NCI-H345 treated with DMSO at 0.1 percent for 48 hours (cell line): ENCODE measurements around the gene DMWD.

Experiments
- DNase-seq: peaks from one replicate; lab custom pipeline; 2025; ENCODE audit not compliant: unreplicated experiment; lab: John Stamatoyannopoulos, UW

DMWD gene

GRCh38 chr19:45771311-45771933, 21.2 kb downstream of the DMWD start:
- DNase-seq: no peak

GRCh38 chr19:45770192-45771101, 22.2 kb downstream of the DMWD start:
- DNase-seq: peak; percentile 88

GRCh38 chr19:45769821-45770191, 22.8 kb downstream of the DMWD start:
- no peak for DNase-seq

GRCh38 chr19:45768984-45769782, 23.5 kb downstream of the DMWD start, which contains the start of gene SIX5:
Gene SIX5 (minus strand): TSS chr19:45769252. CDS start chr19:45768844, 408 bp downstream.
- peak; percentile 80 for DNase-seq

- no peak for DNase-seq
Observed at GRCh38 chr19:45768655-45768983, 24.0 kb downstream of the DMWD start.

- no peak for DNase-seq
Observed at GRCh38 chr19:45767881-45768654, 24.6 kb downstream of the DMWD start.

GRCh38 chr19:45767410-45767880, 25.2 kb downstream of the DMWD start:
- no peak for DNase-seq

GRCh38 chr19:45766869-45767346, 25.7 kb downstream of the DMWD start:
- no peak for DNase-seq

GRCh38 chr19:45766296-45766868, 26.3 kb downstream of the DMWD start:
- DNase-seq: no peak

- DNase-seq: no peak
Observed at GRCh38 chr19:45765702-45766295, 26.8 kb downstream of the DMWD start.

- no peak for DNase-seq
Observed at GRCh38 chr19:45764945-45765701, 27.5 kb downstream of the DMWD start.

- DNase-seq: no peak
Observed at GRCh38 chr19:45764475-45764874, 28.2 kb downstream of the DMWD start.

- no peak for DNase-seq
Observed at GRCh38 chr19:45763691-45764294, 28.9 kb downstream of the DMWD start.

- DNase-seq: no peak
Observed at GRCh38 chr19:45762870-45763631, 29.6 kb downstream of the DMWD start.

- no peak for DNase-seq
Observed at GRCh38 chr19:45761714-45762113, 30.9 kb downstream of the DMWD start.

GRCh38 chr19:45758921-45759320, 33.7 kb downstream of the DMWD start:
- no peak for DNase-seq

- no peak for DNase-seq
Observed at GRCh38 chr19:45757695-45758094, 35.0 kb downstream of the DMWD start.

- DNase-seq: no peak
Observed at GRCh38 chr19:45754323-45754722, 38.3 kb downstream of the DMWD start.
